Right lobe of liver (tissue), 4 donors: ENCODE measurements around the gene NPAS2.

Experiments used
- POLR2A ChIP-seq: fragments of 450-650 bp; IDR thresholded peaks from one replicate; pipeline ENCODE4 v1.6.1; 2017; ENCODE audit warnings: antibody characterized with exemption, mild to moderate bottlenecking
- TF ChIP-seq, protein P1 (sequence below), 4 donors: fragments of 200-600 bp in 3 of 4; fragments of 450-650 bp in 1 of 4; IDR thresholded peaks; one replicate each; pipeline versions ENCODE4 v1.5.1 to v1.8.0; 2016 to 2022; ENCODE audit warnings: antibody characterized with exemption in 4 of 4, mild to moderate bottlenecking in 2 of 4
- donor health status: DM: no; HTN: no; CAD: no.
- donor health status: DM: no; HTN: no; CAD: no.
- donor health status: DM: no; HTN: yes; CAD: no.

DNA sequence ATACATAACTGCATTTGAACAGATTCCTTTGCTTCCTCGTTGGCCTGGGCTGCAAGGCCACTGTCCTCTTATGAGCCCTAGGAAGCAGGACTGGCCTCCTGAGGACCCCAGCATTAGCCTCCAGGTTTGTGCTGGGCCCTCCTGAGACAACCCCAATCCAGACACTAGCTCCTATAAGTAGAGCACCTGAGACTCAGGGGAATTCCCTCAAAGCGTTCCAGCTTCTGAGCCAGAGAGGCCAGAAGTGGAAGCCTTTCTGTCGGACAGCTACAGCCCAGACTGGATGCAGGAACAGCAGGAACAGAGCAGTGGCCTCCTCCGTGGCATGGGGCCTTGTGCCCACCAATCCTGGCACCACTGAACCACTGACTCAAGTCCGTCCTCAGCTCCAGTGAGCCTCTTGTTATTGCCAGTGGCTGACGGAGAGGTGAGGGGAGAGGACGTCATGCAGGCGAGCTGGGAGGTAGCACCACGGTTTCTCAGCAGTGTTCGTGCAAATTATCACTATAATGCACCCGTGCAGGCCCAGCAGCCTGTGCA lies 67.2 kb downstream of the NPAS2 start:
- TF ChIP-seq, protein P1, sequence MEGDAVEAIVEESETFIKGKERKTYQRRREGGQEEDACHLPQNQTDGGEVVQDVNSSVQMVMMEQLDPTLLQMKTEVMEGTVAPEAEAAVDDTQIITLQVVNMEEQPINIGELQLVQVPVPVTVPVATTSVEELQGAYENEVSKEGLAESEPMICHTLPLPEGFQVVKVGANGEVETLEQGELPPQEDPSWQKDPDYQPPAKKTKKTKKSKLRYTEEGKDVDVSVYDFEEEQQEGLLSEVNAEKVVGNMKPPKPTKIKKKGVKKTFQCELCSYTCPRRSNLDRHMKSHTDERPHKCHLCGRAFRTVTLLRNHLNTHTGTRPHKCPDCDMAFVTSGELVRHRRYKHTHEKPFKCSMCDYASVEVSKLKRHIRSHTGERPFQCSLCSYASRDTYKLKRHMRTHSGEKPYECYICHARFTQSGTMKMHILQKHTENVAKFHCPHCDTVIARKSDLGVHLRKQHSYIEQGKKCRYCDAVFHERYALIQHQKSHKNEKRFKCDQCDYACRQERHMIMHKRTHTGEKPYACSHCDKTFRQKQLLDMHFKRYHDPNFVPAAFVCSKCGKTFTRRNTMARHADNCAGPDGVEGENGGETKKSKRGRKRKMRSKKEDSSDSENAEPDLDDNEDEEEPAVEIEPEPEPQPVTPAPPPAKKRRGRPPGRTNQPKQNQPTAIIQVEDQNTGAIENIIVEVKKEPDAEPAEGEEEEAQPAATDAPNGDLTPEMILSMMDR (IDR thresholded peaks at IDR 0.05): no peak
- no peak for TF ChIP-seq POLR2A
